ENCODE results near the gene MRPS7. TPM values are rescaled to one million over a fixed set of nuclear protein-coding genes. Genes with fewer than 3 reads are reported as not detected.
A peak's percentile ranks its signal among the peaks of the same experiment; 100 is the strongest.

The MRPS7 gene
- total RNA-seq, 1 donor from 2014 or later = 43.3 TPM

- TF ChIP-seq EZH2phosphoT487 (IDR thresholded peaks at IDR 0.05) (no peak), EZH2 (IDR thresholded peaks at IDR 0.05) (no peak), CTCF (IDR thresholded peaks at IDR 0.05) (no peak)
- H3K4me1 ChIP-seq = peaks cover 4% of the 10 kb centered on the region
- no peak for DNase-seq (ENCODE audit: low spot score)
- peaks cover 8% of the 10 kb centered on the region for H3K27me3 ChIP-seq
- H3K27me3 Mint-ChIP-seq (ENCODE audit: insufficient read depth, low read depth) = peaks cover 8% of the 10 kb centered on the region
- H3K4me1 Mint-ChIP-seq = peaks cover 12% of the 10 kb centered on the region
- H3K27ac Mint-ChIP-seq = no peak within 1 kb of the TSS
- H3F3A ChIP-seq (ENCODE audit: low read depth) = peaks cover 36% of the 10 kb centered on the region
- no peaks in the 10 kb centered on the region for H3K36me3 ChIP-seq
- H3K36me3 Mint-ChIP-seq = peaks cover 10% of the 10 kb centered on the region
- no peaks in the 10 kb centered on the region for H3K9me3 Mint-ChIP-seq
- H3K4me2 ChIP-seq = peak within 1 kb of the TSS; percentile 99
- peak within 1 kb of the TSS; percentile 98 for H3K4me3 ChIP-seq
- no peaks in the 10 kb centered on the region for H4K20me1 ChIP-seq (ENCODE audit: low read depth)
- no peaks in the 10 kb centered on the region for H3K79me2 ChIP-seq (ENCODE audit: low read depth)
- H3K9me3 ChIP-seq (ENCODE audit: low read depth) = no peaks in the 10 kb centered on the region
- peak within 1 kb of the TSS; percentile 90 for H3K4me3 Mint-ChIP-seq
- peak within 1 kb of the TSS; percentile 82 for H3K9ac ChIP-seq
- no peak within 1 kb of the TSS for H3K27ac ChIP-seq
- peak within 1 kb of the TSS; percentile 98 for H2AFZ ChIP-seq (replicated peaks)
Measured at GRCh38 chr17:75270966-75271232, 9.2 kb downstream of the MRPS7 start, which contains the start of gene MIF4GD. Gene MIF4GD, minus strand, starts transcription at chr17:75271231. Its CDS starts 1,036 bp downstream, at chr17:75270195.

DNA sequence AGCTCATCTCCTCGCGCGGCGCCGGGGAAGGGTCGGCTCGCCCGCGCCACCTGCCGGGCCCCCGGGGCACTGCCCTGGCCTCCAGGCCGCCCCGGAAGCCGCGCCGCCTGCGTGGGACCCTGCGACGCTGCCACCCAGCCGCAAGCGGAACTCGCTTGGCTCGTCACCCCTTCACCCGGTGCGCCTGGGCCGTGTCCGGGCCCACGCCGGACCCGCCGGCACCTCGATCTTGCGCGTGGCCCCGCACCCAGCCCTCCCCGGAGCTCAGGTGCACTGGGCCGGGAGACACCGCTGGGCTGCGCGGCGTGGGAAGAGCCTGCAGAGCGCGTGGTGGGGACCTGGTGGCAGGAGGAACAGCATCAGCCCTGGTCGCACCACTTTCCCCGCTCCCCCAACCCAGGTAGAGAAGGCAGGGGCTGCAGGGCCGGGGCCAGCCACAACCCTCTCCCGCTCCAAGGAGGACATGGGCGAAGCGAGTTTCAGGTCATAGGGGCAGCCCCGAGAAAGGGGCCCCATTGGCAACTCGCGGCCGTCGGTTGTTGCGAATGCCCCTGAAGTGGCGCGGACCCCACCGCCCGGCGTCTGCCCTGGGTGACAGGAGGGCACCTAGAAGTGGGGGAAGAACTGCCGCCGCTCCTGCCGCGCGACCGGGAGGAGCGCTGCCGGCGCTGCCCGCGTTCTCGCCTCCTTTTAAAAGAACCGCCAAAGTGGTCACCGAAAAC is 9.7 kb downstream of the MRPS7 start:
- Histone ChIP-seq H3K4me2 (peak overlapping the region; percentile 99), H2AFZ (replicated peaks) (peak overlapping the region; percentile 98), H4K20me1 (ENCODE audit: low read depth) (no peaks in the 10 kb centered on the region), H3K36me3 (no peaks in the 10 kb centered on the region), H3K4me1 (peaks cover 4% of the 10 kb centered on the region), H3K27ac (no peak overlapping the region), H3K79me2 (ENCODE audit: low read depth) (no peaks in the 10 kb centered on the region), H3K4me3 (peak overlapping the region; percentile 98), H3K9ac (peak overlapping the region; percentile 82), H3K27me3 (peaks cover 8% of the 10 kb centered on the region), H3F3A (ENCODE audit: low read depth) (peaks cover 31% of the 10 kb centered on the region), H3K9me3 (ENCODE audit: low read depth) (no peaks in the 10 kb centered on the region)
- DNase-seq (ENCODE audit: low spot score) = peak; percentile 93
- Mint-ChIP-seq H3K27ac (no peak overlapping the region), H3K4me1 (peaks cover 12% of the 10 kb centered on the region), H3K27me3 (ENCODE audit: insufficient read depth, low read depth) (peaks cover 8% of the 10 kb centered on the region), H3K36me3 (peaks cover 10% of the 10 kb centered on the region), H3K4me3 (peak overlapping the region; percentile 78), H3K9me3 (no peaks in the 10 kb centered on the region)
- TF ChIP-seq CTCF (IDR thresholded peaks at IDR 0.05) (peak; percentile 63), EZH2phosphoT487 (IDR thresholded peaks at IDR 0.05) (no peak)

GRCh38 chr17:75271955-75272847 is 10.5 kb downstream of the MRPS7 start:
- no peak overlapping the region for H3K27ac Mint-ChIP-seq
- peaks cover 24% of the 10 kb centered on the region for H3F3A ChIP-seq (ENCODE audit: low read depth)
- H3K9ac ChIP-seq = peak overlapping the region; percentile 82

More at GRCh38 chr17:75271955-75272847, 10.5 kb downstream of the MRPS7 start:
- no peak for DNase-seq (ENCODE audit: low spot score)
- H3K4me3 Mint-ChIP-seq = peak overlapping the region; percentile 78
- no peak for TF ChIP-seq EZH2phosphoT487 (IDR thresholded peaks at IDR 0.05)
- TF ChIP-seq EZH2 (IDR thresholded peaks at IDR 0.05) = no peak
- TF ChIP-seq CTCF (IDR thresholded peaks at IDR 0.05) = no peak
- H3K27me3 Mint-ChIP-seq (ENCODE audit: insufficient read depth, low read depth) = peaks cover 8% of the 10 kb centered on the region
- Histone ChIP-seq H3K79me2 (ENCODE audit: low read depth) (no peaks in the 10 kb centered on the region), H2AFZ (replicated peaks) (peak overlapping the region; percentile 98), H3K4me3 (peak overlapping the region; percentile 98), H3K4me1 (peaks cover 4% of the 10 kb centered on the region), H3K27me3 (peaks cover 8% of the 10 kb centered on the region), H3K4me2 (peak overlapping the region; percentile 99), H3K27ac (no peak overlapping the region), H3K9me3 (ENCODE audit: low read depth) (no peaks in the 10 kb centered on the region), H3K36me3 (no peaks in the 10 kb centered on the region), H4K20me1 (ENCODE audit: low read depth) (no peaks in the 10 kb centered on the region)
- peaks cover 12% of the 10 kb centered on the region for H3K4me1 Mint-ChIP-seq
- H3K9me3 Mint-ChIP-seq = no peaks in the 10 kb centered on the region
- peaks cover 8% of the 10 kb centered on the region for H3K36me3 Mint-ChIP-seq

Data from neural progenitor cell (in vitro differentiated cells).